ENCODE data around the gene FOXL2NB.

GRCh38 chr3:138960417-138960852 is 13.4 kb downstream of the FOXL2NB start:
- TF ChIP-seq, protein P1, sequence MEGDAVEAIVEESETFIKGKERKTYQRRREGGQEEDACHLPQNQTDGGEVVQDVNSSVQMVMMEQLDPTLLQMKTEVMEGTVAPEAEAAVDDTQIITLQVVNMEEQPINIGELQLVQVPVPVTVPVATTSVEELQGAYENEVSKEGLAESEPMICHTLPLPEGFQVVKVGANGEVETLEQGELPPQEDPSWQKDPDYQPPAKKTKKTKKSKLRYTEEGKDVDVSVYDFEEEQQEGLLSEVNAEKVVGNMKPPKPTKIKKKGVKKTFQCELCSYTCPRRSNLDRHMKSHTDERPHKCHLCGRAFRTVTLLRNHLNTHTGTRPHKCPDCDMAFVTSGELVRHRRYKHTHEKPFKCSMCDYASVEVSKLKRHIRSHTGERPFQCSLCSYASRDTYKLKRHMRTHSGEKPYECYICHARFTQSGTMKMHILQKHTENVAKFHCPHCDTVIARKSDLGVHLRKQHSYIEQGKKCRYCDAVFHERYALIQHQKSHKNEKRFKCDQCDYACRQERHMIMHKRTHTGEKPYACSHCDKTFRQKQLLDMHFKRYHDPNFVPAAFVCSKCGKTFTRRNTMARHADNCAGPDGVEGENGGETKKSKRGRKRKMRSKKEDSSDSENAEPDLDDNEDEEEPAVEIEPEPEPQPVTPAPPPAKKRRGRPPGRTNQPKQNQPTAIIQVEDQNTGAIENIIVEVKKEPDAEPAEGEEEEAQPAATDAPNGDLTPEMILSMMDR (conservative IDR thresholded peaks at IDR 0.05; ENCODE audit: low read length), result no peak
- TF ChIP-seq EZH2phosphoT487 (IDR thresholded peaks at IDR 0.05; ENCODE audit: borderline replicate concordance), result no peak

All from Loucy (cell line).